Fibroblast of lung (primary cell): ENCODE results near the gene NR2F6.

Experiments
- CTCF ChIP-seq, 2 donors: IDR thresholded peaks in 1 of 2; conservative IDR thresholded peaks in 1 of 2; 1 replicate in 1 of 2; 2 replicates in 1 of 2; pipeline ENCODE4 v1.5.1; 2011 to 2012; ENCODE audit warnings: low read length in 2 of 2, control low read depth in 1 of 2, inconsistent platforms in 1 of 2, low read depth in 1 of 2, mild to moderate bottlenecking in 1 of 2
- EZH2 ChIP-seq: IDR thresholded peaks from 2 replicates; pipeline ENCODE4 v1.5.1; 2012; ENCODE audit warnings: low read length, control low read depth, mild to moderate bottlenecking; ENCODE audit errors: missing control alignments

GRCh38 chr19:17262557-17262956 is 16.8 kb upstream of the NR2F6 start:
- TF ChIP-seq CTCF (conservative IDR thresholded peaks at IDR 0.05 in 1 of 2, IDR thresholded peaks at IDR 0.05 in 1 of 2; ENCODE audit: low read depth in 1 of 2, low read length in 2 of 2) (no peak), EZH2 (no peak)
